Endometrial microvascular endothelial cells (primary cell): Measurements from ENCODE around the gene MAPT. TPM values are rescaled to one million over a fixed set of nuclear protein-coding genes. Genes with fewer than 3 reads are reported as not detected.

Experiments used
- in situ Hi-C: cut with HindIII; loops from 2 replicates; pipeline ENCODE4 v1.10.0; 2017; ENCODE audit warnings: low sequenced_read_pairs, low pct_unique_long_range_greater_than_20kb; ENCODE audit errors: inconsistent ontology term
- total RNA-seq: library from RNA; depleted of rRNA; stranded (reverse); fragments of >200 nt; gene quantifications from one replicate; pipeline ENCODE4 v1.2.3, GENCODE V29; 2015; ENCODE audit errors: inconsistent ontology term

Gene MAPT
- under 0.01 TPM for total RNA-seq

DNA sequence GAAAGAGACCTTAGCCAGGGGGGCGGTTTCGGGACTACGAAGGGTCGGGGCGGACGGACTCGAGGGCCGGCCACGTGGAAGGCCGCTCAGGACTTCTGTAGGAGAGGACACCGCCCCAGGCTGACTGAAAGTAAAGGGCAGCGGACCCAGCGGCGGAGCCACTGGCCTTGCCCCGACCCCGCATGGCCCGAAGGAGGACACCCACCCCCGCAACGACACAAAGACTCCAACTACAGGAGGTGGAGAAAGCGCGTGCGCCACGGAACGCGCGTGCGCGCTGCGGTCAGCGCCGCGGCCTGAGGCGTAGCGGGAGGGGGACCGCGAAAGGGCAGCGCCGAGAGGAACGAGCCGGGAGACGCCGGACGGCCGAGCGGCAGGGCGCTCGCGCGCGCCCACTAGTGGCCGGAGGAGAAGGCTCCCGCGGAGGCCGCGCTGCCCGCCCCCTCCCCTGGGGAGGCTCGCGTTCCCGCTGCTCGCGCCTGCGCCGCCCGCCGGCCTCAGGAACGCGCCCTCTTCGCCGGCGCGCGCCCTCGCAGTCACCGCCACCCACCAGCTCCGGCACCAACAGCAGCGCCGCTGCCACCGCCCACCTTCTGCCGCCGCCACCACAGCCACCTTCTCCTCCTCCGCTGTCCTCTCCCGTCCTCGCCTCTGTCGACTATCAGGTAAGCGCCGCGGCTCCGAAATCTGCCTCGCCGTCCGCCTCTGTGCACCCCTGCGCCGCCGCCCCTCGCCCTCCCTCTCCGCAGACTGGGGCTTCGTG is at the start of gene MAPT:
TSS of gene MAPT (plus strand) at position 533 of the 763 bp plus-strand sequence. CDS start 67,784 bp downstream, outside the sequence.
- in situ Hi-C loops: no loop called here

DNA sequence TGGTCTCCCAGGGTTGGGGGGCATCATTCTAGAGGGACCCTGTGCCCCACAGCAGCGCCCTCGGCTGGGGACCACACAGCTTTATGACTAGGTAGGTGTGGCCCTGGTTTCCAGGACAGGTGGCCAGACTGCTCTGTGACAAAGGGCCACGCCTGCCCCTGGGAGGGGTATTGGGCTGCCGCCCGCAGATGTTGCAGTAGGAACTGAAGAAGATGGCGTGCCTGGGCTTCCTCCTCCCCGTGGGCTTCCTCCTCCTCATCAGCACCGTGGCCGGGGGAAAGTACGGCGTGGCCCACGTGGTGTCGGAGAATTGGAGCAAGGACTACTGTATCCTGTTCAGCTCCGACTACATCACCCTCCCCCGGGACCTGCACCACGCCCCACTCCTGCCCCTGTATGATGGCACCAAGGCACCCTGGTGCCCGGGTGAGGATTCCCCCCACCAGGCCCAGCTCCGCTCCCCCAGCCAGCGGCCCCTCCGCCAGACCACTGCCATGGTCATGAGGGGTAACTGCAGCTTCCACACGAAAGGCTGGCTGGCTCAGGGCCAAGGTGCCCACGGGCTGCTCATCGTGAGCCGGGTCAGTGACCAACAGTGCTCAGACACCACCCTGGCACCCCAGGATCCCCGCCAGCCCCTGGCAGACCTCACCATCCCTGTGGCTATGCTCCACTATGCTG is 49.5 kb upstream of the MAPT start, which contains the start of gene SPPL2C:
TSS of gene SPPL2C (plus strand) at position 187 of the 681 bp plus-strand sequence. CDS start at position 213, 26 bp downstream.
- in situ Hi-C loops: no loop called here

DNA sequence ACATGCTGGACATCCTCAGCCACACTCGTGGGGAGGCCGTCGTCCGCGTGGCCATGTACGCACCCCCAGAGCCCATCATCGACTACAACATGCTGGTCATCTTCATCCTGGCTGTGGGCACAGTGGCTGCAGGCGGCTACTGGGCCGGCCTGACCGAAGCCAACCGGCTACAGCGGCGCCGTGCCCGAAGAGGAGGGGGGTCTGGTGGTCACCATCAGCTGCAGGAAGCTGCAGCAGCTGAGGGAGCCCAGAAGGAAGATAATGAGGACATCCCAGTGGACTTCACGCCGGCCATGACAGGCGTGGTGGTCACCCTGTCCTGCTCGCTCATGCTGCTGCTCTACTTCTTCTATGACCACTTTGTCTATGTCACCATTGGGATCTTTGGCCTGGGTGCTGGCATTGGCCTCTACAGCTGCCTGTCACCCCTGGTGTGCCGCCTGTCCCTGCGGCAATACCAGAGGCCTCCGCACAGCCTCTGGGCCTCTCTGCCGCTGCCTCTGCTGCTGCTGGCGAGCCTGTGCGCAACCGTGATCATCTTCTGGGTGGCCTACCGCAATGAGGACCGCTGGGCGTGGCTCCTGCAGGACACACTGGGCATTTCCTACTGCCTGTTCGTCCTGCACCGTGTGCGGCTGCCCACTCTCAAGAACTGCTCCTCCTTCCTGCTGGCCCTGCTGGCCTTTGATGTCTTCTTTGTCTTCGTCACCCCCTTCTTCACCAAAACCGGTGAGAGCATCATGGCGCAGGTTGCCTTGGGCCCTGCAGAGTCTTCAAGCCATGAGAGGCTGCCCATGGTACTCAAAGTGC is 48.8 kb upstream of the MAPT start:
- in situ Hi-C loops: no loop called here

DNA sequence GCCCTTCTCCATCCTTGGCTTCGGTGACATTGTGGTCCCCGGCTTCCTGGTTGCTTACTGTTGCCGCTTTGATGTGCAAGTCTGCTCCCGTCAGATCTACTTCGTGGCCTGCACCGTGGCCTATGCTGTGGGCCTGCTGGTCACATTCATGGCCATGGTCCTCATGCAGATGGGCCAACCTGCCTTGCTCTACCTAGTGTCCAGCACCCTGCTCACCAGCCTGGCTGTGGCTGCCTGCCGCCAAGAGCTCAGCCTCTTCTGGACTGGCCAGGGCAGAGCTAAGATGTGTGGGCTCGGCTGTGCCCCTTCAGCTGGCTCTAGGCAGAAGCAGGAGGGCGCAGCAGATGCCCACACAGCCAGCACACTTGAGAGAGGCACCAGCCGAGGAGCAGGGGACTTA is 48.1 kb upstream of the MAPT start:
- in situ Hi-C loops: no loop called here

DNA sequence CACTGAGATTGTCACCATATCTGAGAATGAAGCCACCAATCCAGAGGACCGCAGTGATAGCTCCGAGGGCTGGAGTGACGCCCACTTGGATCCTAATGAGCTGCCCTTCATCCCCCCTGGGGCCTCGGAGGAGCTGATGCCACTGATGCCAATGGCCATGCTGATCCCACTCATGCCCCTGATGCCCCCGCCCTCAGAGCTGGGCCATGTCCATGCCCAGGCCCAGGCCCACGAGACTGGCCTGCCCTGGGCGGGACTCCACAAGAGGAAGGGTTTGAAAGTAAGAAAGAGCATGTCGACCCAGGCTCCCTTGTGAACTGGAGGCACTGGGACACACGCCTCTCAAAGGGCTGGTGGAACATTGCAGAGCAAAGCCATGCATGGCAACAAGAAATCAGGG is 47.7 kb upstream of the MAPT start:
- in situ Hi-C loops: no loop called here

DNA sequence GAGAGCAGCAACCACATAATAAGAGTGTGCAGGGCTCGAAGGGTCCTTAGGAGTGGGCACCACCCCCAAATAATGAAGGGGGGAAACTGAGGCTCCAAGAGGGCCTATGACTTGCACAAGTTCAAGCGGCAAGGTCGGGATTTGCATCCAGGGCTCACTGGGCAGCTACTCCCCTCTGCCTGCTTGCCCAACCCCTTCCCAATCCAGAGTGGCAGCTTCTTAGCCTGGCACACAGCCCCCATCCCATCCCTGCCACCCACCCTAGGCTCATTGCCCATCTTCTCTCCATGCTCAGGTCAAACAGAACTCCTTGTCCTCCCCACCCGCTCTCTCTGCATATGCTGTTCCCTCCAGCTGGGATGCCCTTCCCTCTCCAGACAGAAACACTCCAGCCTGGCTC is 47.3 kb upstream of the MAPT start:
- in situ Hi-C loops: no loop called here

DNA sequence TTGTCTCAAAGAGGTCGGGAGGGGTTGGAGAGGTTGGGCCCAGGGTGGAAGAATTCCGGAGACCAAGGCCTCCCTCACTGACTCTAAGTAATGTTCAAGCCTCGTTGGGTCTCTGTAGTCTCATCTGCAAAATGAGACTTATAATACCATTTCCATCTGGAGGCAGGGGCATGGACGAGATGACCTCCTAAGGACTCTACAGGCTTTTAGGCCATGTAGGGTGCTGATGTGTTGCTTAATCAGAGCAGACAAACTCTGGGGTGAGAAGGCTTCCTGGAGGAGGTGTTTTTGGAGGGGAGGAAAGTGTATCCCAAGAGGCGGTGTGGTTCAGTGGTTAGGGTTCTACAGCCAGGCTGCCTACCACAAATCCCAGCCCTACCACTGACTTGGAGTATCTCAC is 46.6 kb upstream of the MAPT start:
- in situ Hi-C loops: no loop called here

DNA sequence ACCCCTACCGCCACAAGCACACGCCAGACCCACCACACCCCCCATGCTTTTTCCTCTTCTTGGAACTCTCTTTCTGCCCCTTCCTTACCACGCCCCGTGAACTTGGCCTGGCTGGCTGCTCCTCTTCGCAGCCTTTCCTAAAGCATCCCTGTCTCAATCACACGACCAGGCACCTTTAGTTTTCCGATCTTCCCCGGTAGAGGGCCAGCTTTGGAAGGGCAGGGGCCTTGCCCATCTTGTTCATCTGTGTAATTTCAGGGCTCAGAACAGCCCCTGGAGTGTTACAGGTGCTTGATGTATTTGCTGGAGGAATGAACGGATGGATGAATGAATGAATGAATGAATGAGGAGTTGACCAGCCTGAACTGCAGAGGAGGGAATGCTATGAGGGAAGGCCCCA is 45.9 kb upstream of the MAPT start:
- in situ Hi-C loops: no loop called here

DNA sequence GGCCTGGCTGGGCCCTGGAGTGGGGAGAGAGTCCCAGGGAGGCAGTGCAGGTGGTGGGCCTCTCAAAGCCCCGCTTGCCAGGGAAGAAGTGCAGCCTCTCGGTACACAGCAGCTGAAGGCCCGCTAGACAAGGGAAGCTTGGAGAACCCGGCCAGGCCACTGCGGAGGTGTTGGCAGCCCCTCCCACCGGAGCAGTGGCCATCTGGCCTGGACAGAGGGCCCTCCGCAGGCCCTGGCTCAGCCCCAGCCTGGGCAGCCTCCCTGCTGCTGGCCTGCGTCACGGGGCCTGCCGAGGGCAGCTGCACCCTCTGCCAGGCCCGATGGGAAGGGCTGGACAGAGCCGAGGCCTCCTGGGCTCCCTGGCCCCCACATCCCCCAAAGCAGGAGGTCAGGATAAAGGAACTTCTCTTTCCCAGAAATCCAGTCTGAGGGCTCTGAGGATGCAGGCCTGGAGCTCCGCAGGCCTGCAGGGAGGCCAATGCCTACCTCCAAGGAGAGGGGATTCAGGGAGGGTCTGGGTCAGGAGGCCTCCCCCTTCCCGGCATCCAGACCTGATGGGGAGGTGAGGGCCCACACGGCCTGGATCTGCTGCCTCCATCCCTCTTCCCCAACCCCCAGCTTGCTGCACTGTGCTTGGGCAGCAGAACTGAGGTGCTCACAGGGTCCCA is 45.4 kb upstream of the MAPT start:
- in situ Hi-C loops: no loop called here

DNA sequence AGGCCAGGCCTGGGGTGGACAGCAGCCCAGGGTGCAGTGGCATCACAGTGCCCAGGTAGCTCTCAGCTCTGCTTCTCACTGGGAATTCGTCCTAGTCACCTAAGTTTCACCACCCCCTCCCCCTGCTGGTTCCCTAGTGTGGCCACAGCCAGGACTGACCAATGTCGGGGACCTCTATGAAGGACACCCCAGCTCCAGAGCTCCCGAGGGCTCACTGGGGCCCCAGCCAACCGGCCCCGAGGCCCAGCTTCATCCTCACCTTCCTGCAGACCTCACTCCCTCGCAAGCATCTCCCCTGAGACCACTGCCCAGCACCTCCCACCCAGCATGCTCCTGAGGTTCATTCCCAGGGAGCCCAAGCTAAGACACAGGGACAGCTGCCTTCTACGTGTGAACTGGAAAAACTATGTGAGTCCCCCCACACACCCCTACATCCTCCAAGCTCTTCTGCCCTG is 44.8 kb upstream of the MAPT start:
- in situ Hi-C loops: no loop called here

DNA sequence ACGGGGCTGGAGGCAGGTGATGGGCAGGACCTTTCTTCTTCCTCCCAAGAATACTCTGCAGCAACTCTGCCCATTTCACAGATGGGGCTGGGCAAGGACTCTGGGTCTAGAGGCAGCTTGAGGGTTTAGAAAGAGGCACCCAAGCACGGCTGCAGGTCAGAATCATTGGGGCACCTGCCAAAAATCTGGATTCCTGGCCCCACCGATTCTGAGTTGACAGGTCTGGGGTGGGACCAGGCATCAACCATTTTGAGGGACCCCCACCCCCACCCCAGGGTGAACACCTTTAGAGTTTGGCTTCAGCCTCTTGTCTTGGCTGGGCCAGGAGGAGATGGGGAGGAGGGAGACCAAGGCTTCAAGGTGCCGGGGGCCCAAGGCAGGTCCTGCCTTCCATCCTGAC is 44.3 kb upstream of the MAPT start:
- in situ Hi-C loops: no loop called here

DNA sequence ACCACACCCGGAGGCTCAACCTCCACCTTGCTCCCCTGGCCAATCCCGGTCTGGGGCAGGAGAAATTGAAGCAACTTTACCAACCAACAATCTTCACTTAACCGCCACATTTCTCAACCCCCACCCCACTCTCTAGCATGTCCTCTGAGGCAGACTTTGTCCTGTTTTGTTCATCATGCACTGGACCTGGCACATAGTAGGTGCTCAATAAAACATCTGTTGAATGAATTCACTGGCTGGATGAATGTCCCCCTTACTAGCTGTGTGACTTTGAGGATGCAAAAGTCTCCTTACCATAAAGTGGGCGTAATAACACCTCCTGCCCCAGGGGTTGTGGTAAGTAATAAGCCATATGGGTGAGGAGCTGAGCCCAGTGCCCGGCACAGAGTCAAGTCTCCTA is 43.9 kb upstream of the MAPT start:
- in situ Hi-C loops: no loop called here

DNA sequence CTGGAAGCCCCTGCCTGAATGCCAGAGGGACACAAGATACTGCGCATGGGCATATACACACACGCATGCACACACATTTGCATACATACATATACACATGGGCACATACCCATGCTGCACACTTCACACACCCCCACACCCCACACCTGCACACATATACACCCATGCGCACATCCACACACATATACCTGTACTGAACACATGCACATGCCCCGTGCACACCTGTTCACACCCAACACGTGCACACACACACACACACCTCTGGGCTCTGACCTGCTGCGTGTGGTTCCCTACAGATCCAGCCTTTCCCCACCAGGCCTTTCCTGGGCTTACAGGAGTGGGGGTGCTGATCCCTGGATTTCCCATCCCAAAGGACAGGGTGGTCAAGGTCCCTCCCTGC is 43.3 kb upstream of the MAPT start:
- in situ Hi-C loops: no loop called here

DNA sequence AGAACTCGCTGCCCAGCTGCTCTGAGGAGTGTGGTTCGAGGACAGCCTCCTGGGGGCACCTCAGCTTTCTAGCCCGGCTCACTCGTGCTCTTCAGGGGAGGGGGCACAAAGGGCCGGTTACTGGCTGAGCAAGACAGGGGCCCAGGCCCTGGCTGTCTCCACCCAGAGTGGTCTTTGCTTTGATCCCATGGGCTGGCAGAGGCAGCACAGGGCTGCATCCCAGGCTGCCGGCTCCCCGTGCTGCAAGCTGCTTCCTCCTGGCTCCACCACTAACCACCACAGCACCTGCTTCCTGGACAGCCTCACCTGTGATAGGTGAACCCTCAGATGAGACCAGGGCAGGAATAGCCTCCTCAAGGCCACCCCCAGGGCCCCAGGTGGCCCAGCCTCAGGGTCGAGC is 42.9 kb upstream of the MAPT start:
- in situ Hi-C loops: no loop called here

DNA sequence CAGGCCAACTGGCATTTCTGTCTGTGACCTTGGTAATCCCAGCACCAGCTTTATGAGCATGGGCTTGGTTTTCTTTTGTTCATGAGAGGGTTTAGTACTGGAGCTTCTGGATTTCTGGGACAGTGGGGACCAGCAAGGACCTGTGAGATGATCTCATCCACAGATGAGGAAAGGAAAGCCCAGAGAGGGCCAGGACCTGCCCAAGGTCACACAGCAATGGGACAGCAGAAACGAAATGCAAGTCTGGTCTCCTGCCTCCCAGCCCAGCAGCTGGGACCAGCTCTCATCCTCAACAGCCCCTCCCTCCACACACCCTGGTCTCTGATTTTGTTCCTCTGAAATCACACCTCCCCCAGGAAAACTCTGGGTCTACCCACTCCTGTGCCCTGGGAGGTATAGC is 42.5 kb upstream of the MAPT start:
- in situ Hi-C loops: no loop called here

DNA sequence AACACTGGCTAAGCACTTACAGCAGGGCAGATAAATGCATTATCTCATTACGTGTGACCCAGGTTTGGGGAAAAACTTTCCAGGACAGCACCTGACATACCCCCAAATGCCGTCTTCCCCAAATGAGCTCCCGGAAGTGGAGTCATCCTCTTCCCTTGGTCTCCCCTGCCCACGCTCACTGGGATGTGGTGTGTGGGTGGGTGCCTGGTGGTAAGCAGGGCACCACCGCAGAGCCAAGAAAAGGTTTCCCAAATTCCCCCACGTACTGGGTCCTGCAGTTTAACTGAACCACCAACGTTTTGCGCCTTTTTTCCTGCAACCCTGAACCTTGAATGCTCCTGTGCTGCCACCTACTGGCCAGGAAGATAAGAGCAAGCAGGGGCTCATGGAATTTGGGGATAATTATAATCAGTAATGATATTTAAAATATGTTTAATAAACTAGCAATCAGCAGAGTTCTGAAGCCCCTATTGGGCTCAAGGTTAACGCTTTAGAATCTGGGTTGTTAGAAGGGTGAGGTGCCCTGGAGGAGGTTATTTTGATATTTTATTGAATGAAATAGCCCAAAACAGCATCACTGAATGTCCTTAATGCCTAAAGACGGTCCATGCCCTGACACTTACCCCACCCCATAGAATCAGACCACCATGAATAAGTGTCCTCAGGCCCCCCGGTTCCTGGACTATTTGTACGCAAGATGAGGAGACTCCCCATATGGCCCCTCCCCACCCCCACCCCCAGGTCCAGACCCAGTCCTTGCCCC is 41.6 kb upstream of the MAPT start:
- in situ Hi-C loops: no loop called here

DNA sequence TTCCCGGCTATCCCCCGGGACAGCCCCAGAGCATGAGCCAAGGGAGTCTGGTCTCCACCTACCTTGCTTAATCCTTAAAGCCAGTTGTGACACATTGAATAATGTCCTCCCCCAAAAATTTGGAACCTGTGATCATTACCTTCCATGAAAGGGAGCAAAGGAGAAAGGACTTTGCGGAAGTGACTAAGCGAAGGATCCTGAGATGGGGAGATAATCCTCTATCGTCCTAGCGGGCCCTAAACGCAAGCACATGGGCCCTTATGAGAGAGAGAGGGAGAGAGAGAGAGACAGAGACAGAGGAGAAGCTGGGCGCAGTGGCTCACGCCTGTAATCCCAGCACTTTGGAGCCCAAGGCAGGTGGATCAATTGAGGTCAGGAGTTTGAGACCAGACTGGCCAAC is 40.1 kb upstream of the MAPT start:
- in situ Hi-C loops: no loop called here

DNA sequence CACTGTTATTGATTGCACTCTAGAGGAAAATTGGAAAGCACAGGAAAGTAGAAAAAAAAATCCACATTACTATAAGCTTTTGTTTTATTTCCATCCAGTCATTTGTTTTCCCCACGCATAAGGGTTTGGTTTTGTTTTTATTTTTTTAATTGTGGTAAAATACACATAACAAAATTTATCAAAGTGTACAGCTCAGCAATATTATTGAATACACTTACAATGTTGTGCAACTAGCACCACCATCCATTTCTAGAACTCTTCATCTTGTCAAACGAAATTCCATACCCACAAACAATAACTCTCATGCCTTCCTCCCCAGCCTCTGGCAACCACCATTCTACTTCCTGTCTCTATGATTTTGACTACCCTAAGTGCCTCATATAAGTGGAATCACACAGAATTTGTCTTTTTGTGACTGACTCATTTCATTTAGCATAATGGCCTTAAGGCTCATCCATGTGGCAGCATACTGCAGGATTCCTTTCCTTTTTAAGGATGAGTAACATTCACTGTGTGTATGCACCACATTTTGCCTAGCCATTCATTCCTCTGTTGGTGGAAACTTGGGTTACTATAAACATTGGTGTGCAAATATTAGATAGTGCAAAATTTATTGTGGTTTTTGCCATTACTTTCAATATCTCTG is 38.5 kb upstream of the MAPT start:
- in situ Hi-C loops: no loop called here
